Endothelial cell of umbilical vein (primary cell): ENCODE data around the gene LAPTM4A.

Experiments
- POLR2A ChIP-seq: IDR thresholded peaks from 2 replicates; pipeline ENCODE4 v1.6.1; 2012; ENCODE audit warnings: low read depth, mild to moderate bottlenecking, control low read depth, low read length
- POLR2AphosphoS5 ChIP-seq: IDR thresholded peaks from 2 replicates; pipeline ENCODE4 v1.6.1; 2012; ENCODE audit warnings: low read depth, mild to moderate bottlenecking, control low read depth, low read length, moderate library complexity; ENCODE audit not compliant: insufficient read depth

DNA sequence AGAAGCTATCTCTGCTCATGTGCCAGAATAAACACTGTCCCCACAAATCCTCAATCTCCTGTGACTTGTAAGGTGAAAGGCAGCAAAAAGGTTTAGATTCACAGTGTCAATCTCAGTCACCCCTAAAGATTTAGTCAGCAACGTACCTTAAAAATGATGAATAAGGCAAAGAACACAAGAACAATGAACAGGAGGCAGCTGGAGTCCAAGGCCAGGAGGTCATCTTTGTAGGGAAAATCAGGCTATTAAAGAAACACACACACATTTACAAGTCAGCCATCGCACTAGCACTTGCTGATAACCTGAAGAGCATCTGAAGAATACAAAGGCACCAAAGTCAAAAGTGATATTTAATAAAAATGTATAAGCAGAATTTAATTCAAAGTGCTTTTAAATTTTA lies 16.6 kb downstream of the LAPTM4A start:
- TF ChIP-seq POLR2A (no peak), POLR2AphosphoS5 (no peak)
